HCT116 (cell line): ENCODE measurements around the gene ATP6V0D1. TPM values are rescaled to one million over a fixed set of nuclear protein-coding genes. Genes with fewer than 3 reads are reported as not detected.

Experiments used
- ATAC-seq: fragments of 200-7000 bp; cut with Tn5 transposase; 2 replicates; pipeline ENCODE4 v1.9.1; 2020; ENCODE audit warnings: mild to moderate bottlenecking, moderate library complexity
- BruUV-seq: library from RNA; stranded (reverse); fragments of 400-500 nt; replicated peaks from 2 replicates; lab custom pipeline; 2021; lab: Mats Ljungman, UMichigan
- CTCF ChIA-PET: fragments of 300-600 bp; sonication (Branson Sonifier 250); formaldehyde crosslinking; loops from one replicate; lab custom pipeline; 2021; ENCODE audit warnings: antibody characterized with exemption; lab: Charles Lee
- POLR2A ChIA-PET: fragments of 300-600, 350-600 bp; sonication (Branson Sonifier 250); formaldehyde crosslinking; loops from one replicate; lab custom pipeline; 2021; ENCODE audit warnings: antibody characterized with exemption; lab: Charles Lee
- RAD21 ChIA-PET, 2 experiments: fragments of 300-600 bp; sonication (Branson Sonifier 250); formaldehyde crosslinking; loops; one replicate each; lab custom pipeline; 2023; ENCODE audit warnings: low total read pairs in 2 of 2; ENCODE audit not compliant: uncharacterized antibody in 2 of 2, unreplicated experiment in 2 of 2, low non-redundant PET in 1 of 2; lab: Charles Lee
- DNase-seq: peaks from one replicate; pipeline ENCODE4 v3.0.0-alpha.2; 2010; ENCODE audit warnings: low read depth, low spot score
- H2AFZ ChIP-seq: fragments of 200-600 bp; shearing (Covaris generic), sonication (generic); 2 replicates; pipeline ENCODE4 v1.6.1; 2017; ENCODE audit warnings: low read depth, mixed run types, mixed read lengths, antibody characterized with exemption, low read length; ENCODE audit not compliant: poor library complexity, severe bottlenecking
- H3K27ac ChIP-seq: 2 replicates; pipeline ENCODE4 v1.5.1; 2012; ENCODE audit warnings: low read depth, low read length
- H3K27me3 ChIP-seq: fragments of 200-600 bp; sonication (generic); 2 replicates; pipeline ENCODE4 v1.6.1; 2016; ENCODE audit warnings: mixed run types, low read length, mixed read lengths; ENCODE audit not compliant: insufficient read depth
- H3K36me3 ChIP-seq, 2 experiments: fragments of 200-500 bp in 1 of 2; fragments of 200-600 bp in 1 of 2; sonication (Bioruptor generic) in 1 of 2; sonication (generic) in 1 of 2; 2 replicates each; pipeline versions ENCODE4 v1.5.1 to v1.6.1; 2014 to 2016; ENCODE audit warnings: low read length in 2 of 2, inconsistent platforms in 1 of 2, mixed read lengths in 1 of 2, mixed run types in 1 of 2; ENCODE audit not compliant: insufficient read depth in 2 of 2, control insufficient read depth in 1 of 2
- H3K4me1 ChIP-seq, 2 experiments: fragments of 200-600 bp in 1 of 2; sonication (generic) in 1 of 2; 2 replicates each; pipeline versions ENCODE4 v1.5.1 to v1.6.1; 2012 to 2017; ENCODE audit warnings: low read length in 2 of 2, inconsistent platforms in 1 of 2, mild to moderate bottlenecking in 1 of 2, mixed read lengths in 1 of 2, mixed run types in 1 of 2, moderate library complexity in 1 of 2; ENCODE audit not compliant: insufficient read depth in 2 of 2, control insufficient read depth in 1 of 2
- H3K4me2 ChIP-seq: fragments of 200-600 bp; sonication (generic); 2 replicates; pipeline ENCODE4 v1.6.1; 2017; ENCODE audit warnings: mixed run types, low read length, mixed read lengths
- H3K4me3 ChIP-seq, 2 experiments: fragments of 200-600 bp in 1 of 2; sonication (generic) in 1 of 2; replicated peaks in 1 of 2; 2 replicates each; pipeline ENCODE4 v1.5.1; 2011 to 2016; ENCODE audit warnings: low read length in 2 of 2, control low read depth in 1 of 2, low read depth in 1 of 2, mild to moderate bottlenecking in 1 of 2, mixed read lengths in 1 of 2, mixed run types in 1 of 2
- H3K79me2 ChIP-seq: fragments of 200-600 bp; sonication (generic); 2 replicates; pipeline ENCODE4 v1.6.1; 2017; ENCODE audit warnings: mild to moderate bottlenecking, mixed run types, low read length, moderate library complexity, mixed read lengths; ENCODE audit not compliant: insufficient read depth
- H3K9ac ChIP-seq: fragments of 200-600 bp; sonication (generic); 2 replicates; pipeline ENCODE4 v1.6.1; 2016; ENCODE audit warnings: low read length, mixed read lengths
- H3K9me2 ChIP-seq: fragments of 200-600 bp; sonication (generic), shearing (Covaris generic); 2 replicates; pipeline ENCODE4 v1.6.1; 2017; ENCODE audit warnings: mixed run types, mild to moderate bottlenecking, moderate library complexity; ENCODE audit not compliant: insufficient read depth
- H3K9me3 ChIP-seq, 2 experiments: fragments of 200-500 bp in 1 of 2; fragments of 200-600 bp in 1 of 2; sonication (Bioruptor generic) in 1 of 2; sonication (generic) in 1 of 2; 2 replicates each; pipeline ENCODE4 v1.6.1; 2014 to 2017; ENCODE audit warnings: low read length in 2 of 2, mixed read lengths in 2 of 2, inconsistent platforms in 1 of 2, low read depth in 1 of 2, mild to moderate bottlenecking in 1 of 2, mixed run types in 1 of 2, moderate library complexity in 1 of 2; ENCODE audit not compliant: control insufficient read depth in 1 of 2, insufficient read depth in 1 of 2
- H4K20me1 ChIP-seq: fragments of 200-600 bp; sonication (generic), shearing (Covaris generic); 2 replicates; pipeline ENCODE4 v1.6.1; 2017; ENCODE audit warnings: mixed run types, mild to moderate bottlenecking, moderate library complexity; ENCODE audit not compliant: insufficient read depth
- CEBPB ChIP-seq: IDR thresholded peaks from 2 replicates; pipeline ENCODE4 v1.6.1; 2012; ENCODE audit warnings: low read depth
- EZH2 ChIP-seq: fragments of 200-600 bp; sonication (generic); IDR thresholded peaks from 2 replicates; pipeline ENCODE4 v1.6.1; 2017; ENCODE audit warnings: antibody characterized with exemption, mixed run types
- FOSL1 ChIP-seq: IDR thresholded peaks from 2 replicates; pipeline ENCODE4 v1.6.1; 2012; ENCODE audit warnings: low read depth
- POLR2A ChIP-seq: IDR thresholded peaks from 2 replicates; pipeline ENCODE4 v1.7.0; 2011; ENCODE audit warnings: borderline replicate concordance; ENCODE audit not compliant: insufficient read depth, insufficient read length; ENCODE audit errors: extremely low read depth
- RAD21 ChIP-seq: IDR thresholded peaks from 2 replicates; pipeline ENCODE4 v1.6.1; 2012; ENCODE audit warnings: low read depth, mild to moderate bottlenecking
- SIN3A ChIP-seq: IDR thresholded peaks from 2 replicates; pipeline ENCODE4 v1.6.1; 2012; ENCODE audit warnings: low read depth
- SP1 ChIP-seq: IDR thresholded peaks from 2 replicates; pipeline ENCODE4 v1.6.1; 2012; ENCODE audit warnings: low read depth
- SRF ChIP-seq: IDR thresholded peaks from 2 replicates; pipeline ENCODE4 v1.6.1; 2012; ENCODE audit warnings: low read depth
- TCF7L2 ChIP-seq: IDR thresholded peaks from 2 replicates; pipeline ENCODE4 v1.7.0; 2011; ENCODE audit warnings: borderline replicate concordance, inconsistent platforms; ENCODE audit not compliant: insufficient read depth, insufficient read length; ENCODE audit errors: extremely low read depth
- ZFX ChIP-seq: fragments of 450-650 bp; IDR thresholded peaks from 2 replicates; pipeline ENCODE4 v1.6.1; 2017
- intact Hi-C: fragments of 100-400 bp; cut with micrococcal nuclease; formaldehyde crosslinking; loops from 2 replicates; pipeline ENCODE4 v1.10.0; 2022
- total RNA-seq: library from RNA; stranded (reverse); gene quantifications from one replicate; pipeline ENCODE4 v1.2.1, GENCODE V29; 2021; ENCODE audit not compliant: unreplicated experiment
- TF ChIP-seq, protein P1 (sequence below), 3 experiments: fragments of 200-600 bp in 1 of 3; sonication (generic) in 1 of 3; IDR thresholded peaks in 2 of 3; conservative IDR thresholded peaks in 1 of 3; 2 replicates each; pipeline ENCODE4 v1.5.1; 2012 to 2017; ENCODE audit warnings: low read depth in 2 of 3, low read length in 2 of 3, antibody characterized with exemption in 1 of 3, borderline replicate concordance in 1 of 3, control low read depth in 1 of 3, mild to moderate bottlenecking in 1 of 3, mixed read lengths in 1 of 3, mixed run types in 1 of 3, moderate library complexity in 1 of 3; ENCODE audit not compliant: insufficient read depth in 1 of 3
- TF ChIP-seq, protein P2 (sequence below): IDR thresholded peaks from 2 replicates; pipeline ENCODE4 v1.6.1; 2012

ATP6V0D1 gene
- total RNA-seq, 1 experiment from 2014 or later = 36.6 TPM

DNA sequence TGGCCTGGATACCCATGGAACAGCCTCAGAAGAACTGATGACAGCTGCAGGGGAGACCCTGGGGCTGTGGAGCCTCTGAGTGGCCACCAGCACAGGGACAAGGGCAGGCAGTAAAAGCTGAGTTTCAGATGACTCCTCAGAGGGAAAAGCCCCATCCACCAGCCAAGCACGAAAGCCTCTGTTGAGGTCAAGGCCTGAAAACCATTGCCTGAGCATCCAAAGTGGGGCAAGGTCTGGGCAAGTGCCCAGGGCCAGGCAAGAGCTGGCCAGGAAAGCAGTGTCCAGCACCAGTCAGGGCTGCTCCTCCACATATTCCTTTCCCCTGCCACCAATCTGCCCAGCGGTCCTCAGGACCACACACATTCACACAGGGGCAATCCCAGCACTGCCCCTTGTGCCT lies 16.4 kb downstream of the ATP6V0D1 start:
- DNase-seq (no peak), ATAC-seq (no peak)
- H3K4me1 ChIP-seq = peaks cover 6 to 19% of the 10 kb centered on the region in 2 experiments; a peak in 3 of 4 replicates

More for the DNA sequence above, 16.4 kb downstream of the ATP6V0D1 start:
- Histone ChIP-seq H3K4me3 (no peak overlapping the region), H3K36me3 (no peaks in the 10 kb centered on the region), H3K27ac (no peak overlapping the region), H3K79me2 (peaks cover 10% of the 10 kb centered on the region; the same call in 1 of the 2 replicates), H4K20me1 (no peaks in the 10 kb centered on the region), H2AFZ (no peak overlapping the region), H3K9me3 (no peaks in the 10 kb centered on the region), H3K4me2 (no peak overlapping the region), H3K9ac (no peak overlapping the region), H3K9me2 (no peaks in the 10 kb centered on the region), H3K27me3 (no peaks in the 10 kb centered on the region)
- ChIA-PET POLR2A (no interaction called here), RAD21 (interaction anchor here in 1 of 2 experiments (2.3 kb wide), 1 partner anchor 36 kb away, joined by 11 read pairs; no protein-coding TSS in a partner anchor), CTCF (interaction anchor here (1.4 to 3.4 kb wide), 3 partner anchors 8 to 204 kb away, joined by 5 to 15 read pairs (median 13); no protein-coding TSS in a partner anchor)
- BruUV-seq = no TSS peak
- intact Hi-C loops = no loop called here
- TF ChIP-seq, protein P1, sequence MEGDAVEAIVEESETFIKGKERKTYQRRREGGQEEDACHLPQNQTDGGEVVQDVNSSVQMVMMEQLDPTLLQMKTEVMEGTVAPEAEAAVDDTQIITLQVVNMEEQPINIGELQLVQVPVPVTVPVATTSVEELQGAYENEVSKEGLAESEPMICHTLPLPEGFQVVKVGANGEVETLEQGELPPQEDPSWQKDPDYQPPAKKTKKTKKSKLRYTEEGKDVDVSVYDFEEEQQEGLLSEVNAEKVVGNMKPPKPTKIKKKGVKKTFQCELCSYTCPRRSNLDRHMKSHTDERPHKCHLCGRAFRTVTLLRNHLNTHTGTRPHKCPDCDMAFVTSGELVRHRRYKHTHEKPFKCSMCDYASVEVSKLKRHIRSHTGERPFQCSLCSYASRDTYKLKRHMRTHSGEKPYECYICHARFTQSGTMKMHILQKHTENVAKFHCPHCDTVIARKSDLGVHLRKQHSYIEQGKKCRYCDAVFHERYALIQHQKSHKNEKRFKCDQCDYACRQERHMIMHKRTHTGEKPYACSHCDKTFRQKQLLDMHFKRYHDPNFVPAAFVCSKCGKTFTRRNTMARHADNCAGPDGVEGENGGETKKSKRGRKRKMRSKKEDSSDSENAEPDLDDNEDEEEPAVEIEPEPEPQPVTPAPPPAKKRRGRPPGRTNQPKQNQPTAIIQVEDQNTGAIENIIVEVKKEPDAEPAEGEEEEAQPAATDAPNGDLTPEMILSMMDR (IDR thresholded peaks at IDR 0.05 in 2 of 3, conservative IDR thresholded peaks at IDR 0.05 in 1 of 3; ENCODE audit: borderline replicate concordance in 1 of 3, insufficient read depth in 1 of 3, low read depth in 2 of 3, low read length in 2 of 3) = no peak
- no peak for TF ChIP-seq POLR2A
- TF ChIP-seq ZFX = no peak
- TF ChIP-seq EZH2 = no peak
- TF ChIP-seq SIN3A = no peak
- no peak for TF ChIP-seq FOSL1
- TF ChIP-seq CEBPB = no peak
- TF ChIP-seq, protein P2, sequence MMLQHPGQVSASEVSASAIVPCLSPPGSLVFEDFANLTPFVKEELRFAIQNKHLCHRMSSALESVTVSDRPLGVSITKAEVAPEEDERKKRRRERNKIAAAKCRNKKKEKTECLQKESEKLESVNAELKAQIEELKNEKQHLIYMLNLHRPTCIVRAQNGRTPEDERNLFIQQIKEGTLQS = no peak
- TF ChIP-seq SRF = no peak
- TF ChIP-seq RAD21 = no peak
- no peak for TF ChIP-seq TCF7L2
- TF ChIP-seq SP1 = no peak
